HEK293T (cell line): Measurements from ENCODE around the gene LRRC74A.
"Not testable (repeated sequence)": the region's sequence is repeated elsewhere in the genome, so short reads cannot be mapped to it uniquely, and the experiment has no call there.

Source experiments
- CTCF ChIA-PET: fragments of 350-600 bp; formaldehyde crosslinking; extraction: SDS; loops from one replicate; lab custom pipeline; 2021; ENCODE audit warnings: antibody characterized with exemption, inconsistent platforms; lab: Yijun Ruan, JAX
- POLR2A ChIA-PET: fragments of 350-600 bp; formaldehyde crosslinking; extraction: SDS; loops from one replicate; lab custom pipeline; 2020; ENCODE audit warnings: antibody characterized with exemption, inconsistent platforms; lab: Yijun Ruan, JAX
- DNase-seq: peaks from one replicate; pipeline ENCODE4 v3.0.0; 2012; ENCODE audit warnings: mixed read lengths; ENCODE audit errors: extremely low spot score
- ARNT ChIP-seq: fragments of 450-650 bp; IDR thresholded peaks from 2 replicates; pipeline ENCODE4 v1.6.1; 2017; ENCODE audit warnings: mild to moderate bottlenecking
- BHLHE40 ChIP-seq: fragments of 450-650 bp; IDR thresholded peaks from 2 replicates; pipeline ENCODE4 v1.6.1; 2016; ENCODE audit warnings: mild to moderate bottlenecking, moderate library complexity, borderline replicate concordance
- CTBP1 ChIP-seq: fragments of 450-650 bp; IDR thresholded peaks from 2 replicates; pipeline ENCODE4 v1.6.1; 2016; ENCODE audit warnings: borderline replicate concordance
- ELF4 ChIP-seq: fragments of 450-650 bp; IDR thresholded peaks from 2 replicates; pipeline ENCODE4 v1.6.1; 2017; ENCODE audit warnings: antibody characterized with exemption
- FOXA1 ChIP-seq: fragments of 450-650 bp; IDR thresholded peaks from 2 replicates; pipeline ENCODE4 v1.6.1; 2016; ENCODE audit warnings: mild to moderate bottlenecking
- FOXK2 ChIP-seq: fragments of 450-650 bp; IDR thresholded peaks from 2 replicates; pipeline ENCODE4 v1.6.1; 2016; ENCODE audit warnings: mild to moderate bottlenecking
- FOXM1 ChIP-seq: fragments of 450-650 bp; IDR thresholded peaks from 2 replicates; pipeline ENCODE4 v1.6.1; 2017; ENCODE audit warnings: mild to moderate bottlenecking, borderline replicate concordance
- HDGF ChIP-seq: fragments of 450-650 bp; IDR thresholded peaks from 2 replicates; pipeline ENCODE4 v1.6.1; 2017; ENCODE audit warnings: antibody characterized with exemption, borderline replicate concordance
- L3MBTL2 ChIP-seq: fragments of 450-650 bp; conservative IDR thresholded peaks from 2 replicates; pipeline ENCODE4 v1.6.1; 2016; ENCODE audit warnings: mild to moderate bottlenecking
- LEF1 ChIP-seq: fragments of 450-650 bp; IDR thresholded peaks from 2 replicates; pipeline ENCODE4 v1.6.1; 2017; ENCODE audit warnings: mild to moderate bottlenecking, borderline replicate concordance
- NFRKB ChIP-seq: fragments of 450-650 bp; IDR thresholded peaks from 2 replicates; pipeline ENCODE4 v1.6.1; 2016; ENCODE audit warnings: mild to moderate bottlenecking, moderate library complexity
- PKNOX1 ChIP-seq: fragments of 450-650 bp; IDR thresholded peaks from 2 replicates; pipeline ENCODE4 v1.6.1; 2016
- SP1 ChIP-seq: fragments of 450-650 bp; IDR thresholded peaks from 2 replicates; pipeline ENCODE4 v1.6.1; 2017
- SUZ12 ChIP-seq: fragments of 450-650 bp; IDR thresholded peaks from 2 replicates; pipeline ENCODE4 v1.6.1; 2016; ENCODE audit warnings: mild to moderate bottlenecking
- TARDBP ChIP-seq: fragments of 450-650 bp; IDR thresholded peaks from 2 replicates; pipeline ENCODE4 v1.6.1; 2016
- ZNF384 ChIP-seq: fragments of 450-650 bp; IDR thresholded peaks from 2 replicates; pipeline ENCODE4 v1.6.1; 2016

Gene LRRC74A

DNA sequence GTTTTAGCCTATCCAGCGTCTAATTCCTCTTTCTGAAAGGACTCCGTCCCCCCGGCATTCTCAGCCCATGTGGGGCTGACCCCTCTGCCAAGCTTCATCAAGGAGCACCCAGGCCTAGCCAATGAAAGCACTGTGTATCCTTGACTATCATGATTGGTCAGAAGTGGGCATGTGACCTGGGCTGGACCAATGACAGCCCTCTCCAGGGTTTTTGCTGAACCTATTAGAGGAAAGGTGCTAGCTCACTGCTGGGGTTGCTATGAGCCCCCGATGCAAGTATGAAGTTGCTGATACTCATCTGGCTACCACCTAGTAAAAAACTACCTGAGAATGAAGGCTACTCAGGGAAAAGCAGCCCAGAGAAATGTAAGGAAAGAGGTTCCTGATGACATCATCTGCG is 68.1 kb downstream of the LRRC74A start:
- no peak for DNase-seq
- CTCF ChIA-PET = interaction anchor here (1.1 kb wide), 1 partner anchor 18 kb away, joined by 3 read pairs; no protein-coding TSS in a partner anchor
- TF ChIP-seq FOXK2 = no peak
- no peak for TF ChIP-seq SP1
- no peak for TF ChIP-seq SUZ12
- TF ChIP-seq HDGF = no peak
- TF ChIP-seq NFRKB = no peak
- TF ChIP-seq ZNF384 = no peak
- no peak for TF ChIP-seq PKNOX1
- no peak for TF ChIP-seq FOXM1
- no peak for TF ChIP-seq BHLHE40
- TF ChIP-seq L3MBTL2 = no peak
- TF ChIP-seq ARNT = no peak
- no peak for TF ChIP-seq FOXA1
- TF ChIP-seq ELF4 = no peak
- no peak for TF ChIP-seq CTBP1
- TF ChIP-seq LEF1 = no peak
- POLR2A ChIA-PET = no interaction called here

GRCh38 chr14:76898006-76898405 is 71.8 kb downstream of the LRRC74A start:
- DNase-seq, POLR2A ChIA-PET, CTCF ChIA-PET: not testable (repeated sequence)

GRCh38 chr14:76900682-76901081 is 74.5 kb downstream of the LRRC74A start:
- CTCF ChIA-PET = interaction anchor here (0.9 to 1.0 kb wide), 2 partner anchors 25 to 168 kb away, joined by 3 read pairs; no protein-coding TSS in a partner anchor
- no peak for DNase-seq
- no peak for TF ChIP-seq ARNT
- no peak for TF ChIP-seq CTBP1
- no peak for TF ChIP-seq PKNOX1
- TF ChIP-seq FOXK2 = no peak
- POLR2A ChIA-PET = interaction anchor here (1.2 kb wide), 1 partner anchor 170 kb away, joined by 3 read pairs; no protein-coding TSS in a partner anchor

DNA sequence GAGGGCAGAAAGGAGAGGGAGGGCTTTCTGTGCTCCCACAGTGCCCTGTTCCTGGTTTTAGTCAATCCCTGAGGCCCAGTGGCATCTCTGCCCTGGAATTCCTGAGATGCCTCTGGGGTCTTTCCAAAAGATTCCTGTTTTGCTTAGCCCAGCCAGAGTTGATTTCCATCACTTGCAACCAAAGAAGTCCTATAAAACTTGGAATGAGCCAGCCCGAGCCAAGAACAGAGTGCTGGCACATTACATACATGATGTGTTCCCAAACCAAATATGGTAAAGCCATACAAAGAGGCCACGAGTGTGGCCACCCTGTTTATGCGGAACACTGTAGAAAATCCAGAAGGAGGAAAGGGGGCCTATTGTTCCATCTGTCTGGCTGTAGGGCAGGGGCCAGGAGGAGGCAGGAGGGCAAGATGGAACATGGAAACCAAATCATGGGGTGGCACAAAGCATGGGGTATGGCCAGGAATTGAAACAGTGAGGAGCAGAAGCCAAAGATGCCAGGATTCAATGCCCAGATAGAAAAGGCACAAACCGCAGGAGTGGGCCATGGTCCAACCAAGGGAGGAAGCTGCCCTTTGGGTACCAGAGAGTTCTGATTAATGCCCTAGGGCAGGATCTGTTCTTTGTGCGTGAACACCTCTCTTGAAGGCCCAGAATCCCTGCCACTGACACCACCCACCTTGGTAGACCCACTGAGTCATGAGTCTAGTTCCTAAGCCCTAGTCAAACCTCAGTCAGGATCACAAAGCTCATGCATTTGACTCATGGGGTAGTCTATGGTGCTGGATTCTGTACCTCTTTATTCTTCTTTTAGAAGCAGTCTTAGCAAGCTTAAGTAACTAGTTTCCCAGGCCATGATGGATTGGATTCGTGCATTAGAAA is 75.2 kb downstream of the LRRC74A start:
- no peak for DNase-seq
- TF ChIP-seq FOXM1 (no peak), ARNT (no peak)
- POLR2A ChIA-PET = no interaction called here
- CTCF ChIA-PET = interaction anchor here (1.0 to 1.3 kb wide), 2 partner anchors 168 to 169 kb away, joined by 3 read pairs; no protein-coding TSS in a partner anchor

DNA sequence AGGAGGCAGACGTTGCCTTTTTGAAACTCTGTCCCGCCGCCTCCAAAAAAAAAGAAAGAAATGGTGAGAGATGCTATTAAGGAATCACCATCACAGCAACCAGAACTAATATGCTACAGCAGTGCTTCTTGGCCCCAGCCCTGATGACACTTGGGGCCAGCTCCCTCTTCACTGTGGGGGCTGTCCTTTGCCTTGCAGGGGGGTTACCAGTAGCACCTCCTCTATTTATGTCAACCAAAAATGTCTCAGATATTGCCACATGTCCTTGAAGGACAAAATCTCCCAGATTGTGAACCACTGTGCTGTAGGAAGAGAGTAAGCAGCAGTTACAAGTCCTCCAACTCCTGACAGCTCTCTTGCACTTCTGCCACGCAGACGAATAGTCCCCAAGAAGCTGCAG is 76.4 kb downstream of the LRRC74A start:
- DNase-seq = no peak
- ChIA-PET CTCF (interaction anchor here (1.3 kb wide), 1 partner anchor 168 kb away, joined by 3 read pairs; no protein-coding TSS in a partner anchor), POLR2A (no interaction called here)
- TF ChIP-seq ELF4 (no peak), ARNT (no peak), SUZ12 (no peak), HDGF (no peak), ZNF384 (no peak), BHLHE40 (no peak)

DNA sequence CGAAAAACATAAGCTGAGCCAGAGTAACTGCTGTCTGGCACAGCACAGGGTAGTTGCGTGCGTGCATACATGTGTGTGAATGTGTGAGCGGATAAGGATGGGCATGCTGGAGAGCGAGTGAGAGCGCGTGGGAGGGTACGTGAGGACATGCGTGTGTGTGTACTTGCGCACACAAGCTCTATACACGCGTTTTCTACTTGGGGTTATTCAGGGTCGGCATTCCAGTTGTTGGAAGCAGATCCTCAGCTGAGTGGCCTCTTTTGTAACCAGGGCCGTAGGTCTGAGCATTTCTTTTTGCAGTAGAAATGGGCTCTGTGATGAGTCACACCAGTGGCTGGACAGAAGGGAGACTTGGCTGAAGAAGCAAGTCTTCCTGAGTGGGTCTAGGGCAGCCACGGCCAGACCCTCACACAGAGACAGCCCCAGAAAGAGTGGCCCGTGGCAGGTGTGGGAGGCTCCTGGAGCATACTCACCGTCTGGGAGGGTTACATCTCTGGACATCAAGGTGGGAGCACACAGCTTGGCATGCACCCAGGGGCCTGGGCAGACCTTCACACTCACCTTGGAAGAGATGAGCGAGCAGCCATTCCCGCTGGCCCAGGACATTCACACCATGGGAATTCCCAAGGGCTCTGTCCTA is 78.0 kb downstream of the LRRC74A start:
- DNase-seq = no peak
- POLR2A ChIA-PET = interaction anchor here (0.7 to 1.4 kb wide), 2 partner anchors 8 to 123 kb away, joined by 3 read pairs; no protein-coding TSS in a partner anchor
- CTCF ChIA-PET = interaction anchor here (1.0 to 1.9 kb wide), 6 partner anchors 9 to 168 kb away, joined by 4 to 9 read pairs (median 6); no protein-coding TSS in a partner anchor
- no peak for TF ChIP-seq PKNOX1
- no peak for TF ChIP-seq SUZ12
- TF ChIP-seq HDGF = no peak
- no peak for TF ChIP-seq FOXA1
- no peak for TF ChIP-seq ARNT
- TF ChIP-seq ELF4 = no peak
- TF ChIP-seq SP1 = no peak
- TF ChIP-seq ZNF384 = no peak
- TF ChIP-seq NFRKB = no peak
- TF ChIP-seq CTBP1 = no peak
- no peak for TF ChIP-seq FOXK2
- TF ChIP-seq L3MBTL2 = no peak
- TF ChIP-seq TARDBP = no peak
- no peak for TF ChIP-seq FOXM1
